GM19043 (cell line): ENCODE measurements around the gene SMG9.

Experiments
- ATAC-seq: cut with Tn5 transposase; IDR thresholded peaks from one replicate; pipeline ENCODE4 v1.9.1; 2021; ENCODE audit warnings: low read depth; ENCODE audit not compliant: unreplicated experiment

Gene SMG9

DNA sequence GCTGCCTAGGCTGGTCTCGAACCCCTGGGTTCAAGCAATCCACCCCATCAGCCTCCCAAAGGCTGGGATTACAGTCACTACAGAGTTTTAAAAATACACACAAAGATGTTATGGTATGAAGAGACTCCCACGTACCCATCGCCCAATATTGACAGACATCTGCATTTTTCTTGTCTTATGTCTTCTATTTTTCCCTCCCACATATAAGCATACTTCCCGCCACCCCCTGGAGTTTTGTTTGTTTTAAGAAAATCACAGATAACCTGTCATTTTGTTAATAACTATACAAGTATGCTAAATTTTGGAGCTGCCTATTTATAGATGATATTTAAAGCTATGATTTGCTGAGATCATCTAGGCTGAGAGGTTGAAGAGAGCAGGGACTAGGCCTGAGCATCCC is 6.2 kb upstream of the SMG9 start:
- ATAC-seq, result no peak

DNA sequence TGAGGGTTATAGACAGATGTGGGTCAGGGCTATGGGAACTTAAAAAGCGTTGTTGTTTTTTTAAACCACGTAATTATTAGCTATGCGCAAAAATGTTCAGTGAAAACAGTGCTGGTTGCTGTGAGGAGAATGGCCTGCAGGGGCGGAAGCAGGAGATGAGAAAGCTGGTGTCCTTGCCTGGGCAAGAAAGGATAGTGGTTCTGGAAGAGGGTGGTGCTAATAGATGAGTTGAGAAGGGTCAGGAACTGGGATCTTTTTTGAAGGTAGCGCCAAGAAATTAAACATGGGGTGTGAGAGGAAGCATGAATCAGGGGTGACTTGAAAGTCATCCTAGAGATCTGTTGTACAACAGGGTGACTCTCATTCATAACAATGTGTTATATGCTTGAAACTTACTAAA is 4.8 kb upstream of the SMG9 start:
- no peak for ATAC-seq

DNA sequence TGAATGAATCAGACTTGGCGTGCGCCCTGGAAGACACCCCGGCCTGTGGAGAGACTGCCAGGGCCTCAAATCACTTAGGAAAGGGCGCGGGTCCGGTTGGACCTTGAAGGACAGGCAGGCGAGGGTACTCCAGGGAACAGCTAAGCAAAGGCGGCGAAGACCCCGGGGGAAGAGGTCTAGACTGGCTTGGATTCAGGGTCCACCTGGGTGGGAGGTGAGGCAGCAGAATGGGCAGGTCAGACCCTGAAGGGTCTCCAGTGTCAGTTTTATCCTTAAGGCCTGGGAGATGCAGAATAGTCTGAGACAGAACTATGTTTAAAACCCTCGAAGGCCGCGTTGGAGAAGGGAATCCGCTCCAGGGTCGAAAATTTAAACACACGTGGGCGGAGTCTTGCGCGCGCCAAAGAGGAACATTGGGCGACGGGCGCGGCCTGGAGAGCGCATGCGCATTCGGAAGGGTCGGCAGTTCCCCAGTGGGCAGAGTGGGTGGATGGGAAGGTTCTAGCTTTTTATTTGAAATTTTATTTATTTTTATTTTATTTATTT is 567 bp upstream of the SMG9 start:
- no peak for ATAC-seq

DNA sequence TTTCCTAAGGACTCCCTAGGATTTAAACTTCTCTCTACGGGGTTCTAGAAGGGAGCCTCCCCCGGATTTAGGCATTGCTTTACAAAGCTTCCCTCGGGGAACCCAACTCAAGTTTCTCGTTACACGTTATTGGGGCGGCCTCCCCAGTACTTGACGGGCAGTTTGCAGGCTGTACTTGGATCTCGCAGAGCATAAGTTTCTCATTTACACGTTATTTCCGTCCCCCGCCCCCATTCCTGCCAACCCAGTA is 584 bp downstream of the SMG9 start:
- no peak for ATAC-seq

DNA sequence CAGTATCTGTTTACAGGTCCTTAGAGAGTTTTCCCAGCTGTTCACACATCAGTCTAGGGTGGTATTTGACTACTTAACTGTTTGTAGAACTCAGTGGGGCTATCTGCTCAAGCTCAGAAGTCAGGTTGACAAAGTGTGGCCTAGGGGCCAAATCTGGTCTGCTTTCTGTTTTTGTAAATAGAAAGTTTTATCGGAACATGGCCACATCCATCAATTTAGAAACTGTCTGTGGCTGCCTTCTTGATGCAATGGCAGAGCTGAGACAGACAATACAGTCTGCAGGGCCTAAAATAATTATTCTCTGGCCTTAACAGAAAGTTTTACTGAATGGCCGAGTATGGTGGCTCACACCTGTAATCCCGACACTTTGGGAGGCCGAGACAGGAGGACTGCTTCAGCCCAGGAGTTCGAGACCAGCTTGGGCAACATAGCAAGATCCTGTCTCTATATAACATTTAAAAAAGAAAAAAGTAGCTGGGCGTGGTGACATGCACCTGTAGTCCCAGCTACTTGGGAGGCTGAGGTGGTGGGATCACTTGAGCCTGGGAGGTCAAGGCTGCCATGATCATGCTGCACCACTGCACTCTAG is 2.4 kb downstream of the SMG9 start:
- no peak for ATAC-seq

DNA sequence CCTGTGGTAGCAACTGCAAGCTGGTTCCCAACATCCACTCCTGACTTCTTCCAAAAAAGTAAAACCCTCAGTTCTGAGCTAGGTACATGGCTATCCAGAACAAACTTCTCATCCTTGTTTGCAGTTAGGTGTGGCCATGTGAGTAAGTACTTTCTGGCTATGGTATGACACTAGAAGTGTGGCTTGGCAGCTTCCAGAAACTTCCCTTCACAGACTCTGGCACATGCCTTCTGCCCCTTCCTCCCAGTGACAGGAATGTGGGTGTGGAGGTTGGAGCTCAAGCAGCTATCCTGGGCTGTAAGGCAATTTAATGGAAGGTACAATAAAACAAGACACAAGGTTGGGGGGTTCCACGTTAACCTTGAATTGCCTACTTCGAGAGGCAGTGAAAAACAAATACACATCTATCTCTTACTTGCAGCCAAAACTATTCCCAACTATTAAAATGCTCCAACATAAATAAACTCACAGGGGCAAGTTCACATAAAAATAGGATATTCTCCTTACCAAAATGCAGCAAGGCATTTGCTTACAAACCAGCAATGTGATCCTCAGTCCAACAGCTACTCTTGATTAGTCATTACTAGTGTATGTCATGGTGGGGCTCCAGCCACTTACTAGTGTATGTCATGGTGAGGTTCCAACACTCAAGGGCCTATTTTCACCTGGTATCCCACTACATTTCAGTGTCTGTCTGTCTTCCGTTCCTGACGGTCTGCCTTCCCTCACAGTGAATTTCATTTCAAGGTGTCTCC is 3.1 kb downstream of the SMG9 start:
- ATAC-seq, result no peak

DNA sequence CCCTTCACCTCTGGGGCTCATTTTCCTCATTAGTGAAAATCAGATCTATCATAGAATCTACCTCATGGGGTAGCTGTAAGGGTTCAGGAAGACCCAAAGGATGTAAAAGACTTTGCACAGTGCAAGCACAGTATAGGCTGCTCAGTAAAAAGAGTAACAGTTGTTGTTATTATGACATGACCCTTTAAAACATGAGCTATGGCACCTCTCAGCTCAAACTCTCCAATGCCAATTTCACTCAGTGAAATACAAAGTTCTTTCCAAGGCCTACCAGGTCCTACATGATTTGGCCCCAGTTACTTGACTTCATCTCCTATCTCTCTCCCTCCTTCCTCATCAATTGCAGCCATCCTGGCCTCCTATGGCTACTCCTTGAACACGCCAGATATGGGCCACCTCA is 4.9 kb downstream of the SMG9 start:
- ATAC-seq, result no peak

DNA sequence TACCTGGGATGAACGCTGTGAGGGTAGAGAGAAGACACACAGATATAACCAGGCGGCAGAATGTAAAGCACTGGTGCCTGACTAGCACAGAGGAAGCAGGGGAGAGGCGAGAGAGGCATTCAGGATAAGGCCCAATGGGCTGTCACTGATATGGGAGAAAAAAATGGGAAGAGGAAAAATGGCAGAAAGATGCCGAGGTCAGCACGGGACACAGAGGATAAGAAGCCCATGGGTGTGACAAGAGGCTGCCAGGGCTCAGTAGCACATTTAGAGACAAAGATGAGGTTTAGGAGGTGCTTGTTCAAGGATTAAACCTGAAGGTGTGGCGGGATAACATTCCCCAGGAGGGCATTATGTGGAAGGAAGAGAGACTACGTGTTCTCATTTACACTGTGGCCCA is 5.6 kb downstream of the SMG9 start:
- no peak for ATAC-seq

DNA sequence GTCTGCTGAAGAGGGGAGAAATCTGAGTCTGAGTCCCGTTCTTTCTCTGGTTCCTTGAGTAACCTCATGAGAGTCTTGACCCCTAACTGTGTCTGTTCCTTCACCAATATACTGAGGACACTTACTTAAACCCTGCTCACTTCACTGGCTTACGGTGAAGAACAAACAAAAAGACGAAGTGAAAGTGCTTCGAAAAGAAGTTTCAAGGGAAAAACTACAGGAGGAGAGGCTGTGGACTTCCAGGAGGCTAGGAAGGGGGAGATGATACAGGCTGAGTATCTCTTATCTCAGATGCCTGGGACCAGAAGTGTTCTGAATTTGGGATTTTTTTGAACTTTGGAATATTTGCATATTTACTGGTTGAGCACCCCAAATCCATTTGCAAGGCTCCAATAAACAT is 6.1 kb downstream of the SMG9 start:
- no peak for ATAC-seq

DNA sequence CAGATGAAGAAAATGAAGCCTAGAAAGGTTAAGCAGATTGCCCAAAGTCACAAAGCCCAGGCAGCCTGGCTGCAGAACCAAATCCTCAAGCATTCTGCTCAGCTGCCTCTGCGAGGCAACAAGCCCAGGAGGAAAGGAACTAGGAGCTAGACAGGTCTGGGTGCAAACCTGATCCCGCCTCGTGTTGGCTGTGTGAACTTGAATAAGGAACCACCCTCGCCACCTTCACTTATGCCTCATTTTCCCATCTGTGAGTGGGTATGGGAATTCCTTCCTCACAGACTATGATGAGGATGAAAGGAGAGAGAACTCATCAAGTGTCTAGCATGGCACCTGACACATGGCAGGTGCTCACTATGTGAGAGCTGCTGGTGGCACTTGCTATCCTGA is 6.6 kb downstream of the SMG9 start:
- ATAC-seq, result no peak

DNA sequence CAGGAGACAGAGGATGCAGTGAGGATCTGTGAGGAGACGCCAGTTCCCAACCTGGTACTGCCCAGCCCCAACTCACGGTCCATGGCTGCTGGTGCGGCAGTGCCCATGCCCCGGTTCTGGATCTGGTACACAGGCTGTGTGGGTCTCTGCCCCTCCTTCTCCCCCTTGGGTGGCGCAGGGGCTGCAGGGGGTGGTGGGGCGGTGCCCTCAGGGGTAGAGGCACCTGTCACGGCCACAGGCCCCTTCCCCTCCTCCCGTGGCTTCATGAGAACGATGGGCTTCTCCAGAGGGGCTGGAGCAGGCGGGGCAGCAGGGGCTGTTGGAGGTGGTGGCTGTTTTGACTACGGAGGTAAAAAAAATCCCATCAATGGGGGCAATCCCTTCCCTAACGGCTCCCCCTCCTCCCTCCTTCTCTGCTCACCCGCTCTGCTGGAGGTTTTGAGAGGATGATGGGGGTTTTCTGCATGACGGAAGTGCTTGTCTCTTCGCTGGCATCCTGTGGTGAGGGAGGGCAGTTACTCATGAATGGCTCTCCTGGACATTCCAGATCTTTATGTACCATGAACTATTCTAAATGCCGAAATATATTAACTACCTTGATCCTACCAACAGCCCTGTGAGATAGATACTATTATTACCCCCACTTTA is 7.1 kb downstream of the SMG9 start:
- ATAC-seq, result no peak

DNA sequence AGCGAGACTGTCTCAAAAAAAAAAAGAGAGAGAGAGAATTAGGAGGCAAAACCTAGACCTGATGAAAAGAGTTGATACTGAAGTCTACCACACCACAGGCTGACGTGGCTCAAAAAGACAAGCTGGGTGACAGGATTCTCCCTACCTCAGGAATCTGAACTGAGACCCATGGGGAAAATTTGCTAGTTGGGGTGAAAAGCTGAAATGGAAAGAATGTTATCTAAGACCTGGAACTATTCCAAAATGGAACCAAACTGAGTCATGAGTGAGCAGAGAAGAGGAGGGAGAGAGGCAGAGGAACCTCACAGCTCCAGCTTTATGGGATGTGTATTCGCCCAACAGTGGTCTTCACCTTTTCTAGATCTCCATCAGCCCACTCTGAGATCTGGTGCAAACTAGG is 11.7 kb downstream of the SMG9 start:
- ATAC-seq, result no peak

DNA sequence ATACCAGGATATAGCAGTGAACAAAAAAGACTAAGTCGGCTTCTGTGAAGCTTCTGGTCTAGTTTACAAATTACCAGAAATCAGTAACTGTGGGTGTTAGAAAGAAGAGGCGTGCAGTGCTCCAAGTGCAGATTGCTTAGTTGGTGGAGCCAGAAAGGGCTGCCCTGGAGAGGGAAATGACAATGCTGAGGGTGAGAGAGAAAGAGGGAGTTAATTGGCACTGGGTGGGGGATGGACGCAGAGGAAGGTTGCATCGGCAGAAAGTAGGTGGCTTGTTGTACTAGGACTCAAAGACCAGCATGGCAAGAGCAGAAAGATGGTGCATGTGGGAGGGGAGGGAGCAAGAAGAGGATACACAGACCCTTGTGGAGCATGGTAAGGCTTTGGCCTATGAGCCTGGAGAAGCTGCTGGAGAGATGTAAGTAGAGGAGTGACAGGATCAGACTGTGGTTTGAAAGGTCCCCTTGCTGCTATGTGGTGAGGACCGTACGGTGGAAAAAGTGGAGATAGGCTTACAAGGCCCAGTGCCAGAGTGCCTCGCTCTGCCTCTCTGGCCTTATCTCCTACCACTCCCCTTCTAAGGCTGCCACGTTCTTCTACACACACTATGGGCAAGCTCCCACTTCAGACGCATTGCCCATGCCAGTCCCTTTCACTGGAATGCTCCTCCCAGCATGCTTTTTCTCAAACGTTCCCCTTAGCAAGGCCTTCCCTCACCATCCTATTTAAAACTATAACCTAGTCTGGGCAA is 13.5 kb downstream of the SMG9 start:
- ATAC-seq, result no peak

DNA sequence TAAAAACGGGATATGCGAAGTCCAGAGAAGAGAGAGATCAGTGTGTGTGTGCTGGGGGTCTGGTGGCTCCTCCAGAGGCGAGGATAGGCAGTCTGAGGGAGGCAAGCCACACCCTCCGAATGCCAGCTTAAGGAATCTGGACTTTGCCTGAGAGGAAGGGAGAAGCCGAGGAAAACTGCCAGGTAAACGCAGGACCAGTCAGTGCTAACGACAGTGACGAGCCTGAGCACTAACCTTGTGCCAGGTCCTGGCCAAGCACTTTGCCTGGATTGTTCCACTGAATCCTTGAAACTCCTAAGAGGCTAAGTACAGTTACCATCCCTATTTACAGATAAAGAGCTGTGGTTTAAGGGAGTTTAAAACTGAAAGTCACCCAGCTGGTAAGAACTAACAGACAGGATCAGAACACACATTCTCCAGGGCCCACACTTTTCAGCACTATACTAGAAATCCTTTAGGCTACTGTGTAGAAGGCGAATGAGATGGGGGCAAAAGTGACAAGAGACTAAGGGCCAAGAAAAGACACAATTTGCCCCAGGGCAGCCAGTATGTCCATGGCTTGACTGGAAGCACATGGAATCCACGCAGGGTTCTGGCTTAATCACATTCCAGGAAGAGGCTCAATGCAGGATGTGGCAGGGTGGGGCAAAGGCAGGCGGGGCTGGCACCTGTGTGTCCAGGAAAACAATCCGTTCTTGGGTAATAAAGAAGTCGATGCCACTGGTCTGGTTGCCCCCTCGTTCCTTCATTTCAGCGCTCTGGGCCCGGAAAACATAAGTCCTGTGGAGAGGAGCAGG is 15.1 kb downstream of the SMG9 start:
- no peak for ATAC-seq

DNA sequence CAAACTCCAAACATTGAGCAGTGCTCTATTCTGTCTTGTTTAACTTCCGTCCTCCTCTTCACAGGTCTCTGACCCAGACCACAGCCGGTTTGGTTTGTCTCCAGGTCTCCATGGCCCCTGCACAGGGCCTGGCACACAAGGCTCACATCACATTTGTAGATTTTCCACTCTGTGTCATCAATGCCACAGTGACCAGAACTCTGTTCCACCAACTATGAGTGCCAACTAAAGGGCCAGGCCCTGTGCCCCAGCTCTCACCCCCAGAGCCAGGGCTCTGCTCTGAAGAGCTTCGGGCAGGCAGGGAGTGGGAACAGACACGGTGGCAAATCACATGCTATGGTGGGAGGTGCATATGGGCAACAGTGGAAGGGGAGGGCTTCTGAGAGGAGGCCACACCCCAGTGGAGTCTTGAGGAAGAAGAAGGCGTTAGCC is 16.0 kb downstream of the SMG9 start:
- no peak for ATAC-seq

DNA sequence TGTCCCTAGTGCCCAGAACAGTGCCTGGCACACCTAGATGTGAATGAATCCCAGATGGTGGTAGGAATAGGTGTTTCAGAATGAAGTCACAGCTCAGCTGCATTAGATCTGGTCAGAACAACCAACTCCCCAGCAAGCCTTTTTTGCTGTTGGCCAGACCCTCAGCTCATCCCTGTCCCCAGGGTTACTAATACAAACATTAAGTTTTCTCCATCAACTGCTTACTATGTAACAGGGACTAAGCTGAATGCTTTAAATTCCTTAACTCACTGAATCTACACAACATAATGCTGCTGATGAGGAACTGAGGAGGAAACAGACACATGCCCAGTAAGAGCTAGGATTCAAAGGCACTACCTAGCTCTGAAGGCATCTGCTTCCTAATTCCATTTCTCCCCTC is 18.8 kb downstream of the SMG9 start:
- no peak for ATAC-seq

DNA sequence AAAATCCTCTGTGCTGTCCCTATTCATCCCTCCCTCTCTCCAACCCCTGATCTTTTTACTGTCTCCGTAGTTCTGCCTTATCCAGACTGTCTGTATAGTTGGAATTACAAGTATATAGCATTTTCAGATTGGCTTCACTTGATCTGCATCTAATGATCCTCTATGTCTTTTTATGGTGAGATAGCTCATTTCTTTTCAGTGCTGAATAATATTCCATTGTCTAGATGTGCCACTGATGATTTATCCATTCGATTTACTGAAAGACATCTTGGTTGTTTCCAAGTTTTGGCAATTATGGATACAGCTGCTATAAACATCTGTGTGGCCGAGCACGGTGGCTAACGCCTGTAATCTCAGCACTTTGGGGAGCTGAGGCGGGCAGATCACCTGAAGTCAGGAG is 19.7 kb downstream of the SMG9 start:
- ATAC-seq, result no peak

DNA sequence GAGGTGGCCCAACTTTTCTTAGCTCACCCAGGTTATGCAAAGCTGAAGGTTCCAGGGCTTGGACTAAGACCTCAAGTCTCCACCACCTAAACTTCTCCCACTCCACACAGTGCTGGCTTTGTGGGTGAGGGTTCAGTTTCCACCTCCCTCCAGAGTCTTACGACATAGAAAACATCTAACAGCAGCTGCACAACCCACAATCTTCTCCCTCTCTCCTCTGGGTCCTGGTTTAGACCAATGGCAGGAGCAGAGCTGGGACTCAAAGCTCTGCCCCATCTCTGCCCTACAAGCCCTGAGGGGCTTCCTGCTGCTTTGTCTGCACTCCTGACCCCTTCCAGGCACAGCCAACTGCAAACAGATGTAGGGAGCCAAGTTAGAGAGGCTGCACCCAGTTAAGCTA is 22.9 kb downstream of the SMG9 start:
- no peak for ATAC-seq

DNA sequence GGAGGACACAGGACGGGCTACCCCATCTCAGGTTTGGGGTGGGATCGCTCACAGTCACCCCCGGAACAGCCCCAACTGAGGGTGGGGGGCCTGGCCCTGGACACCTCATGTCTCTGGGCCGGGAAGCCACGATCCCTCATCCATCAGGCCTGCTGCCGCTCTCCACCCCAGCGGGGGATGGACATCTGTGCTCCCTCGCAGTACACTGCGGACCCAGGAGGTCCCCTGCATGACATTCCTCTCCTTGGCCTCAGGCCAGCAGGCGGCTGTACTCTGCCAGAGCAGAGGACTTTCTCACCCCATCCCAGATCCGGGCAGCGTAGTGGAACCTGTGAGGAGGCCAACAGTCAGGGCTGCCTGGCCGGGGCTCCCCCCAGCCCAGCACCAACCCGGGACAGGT is 23.4 kb downstream of the SMG9 start:
- ATAC-seq, result no peak

DNA sequence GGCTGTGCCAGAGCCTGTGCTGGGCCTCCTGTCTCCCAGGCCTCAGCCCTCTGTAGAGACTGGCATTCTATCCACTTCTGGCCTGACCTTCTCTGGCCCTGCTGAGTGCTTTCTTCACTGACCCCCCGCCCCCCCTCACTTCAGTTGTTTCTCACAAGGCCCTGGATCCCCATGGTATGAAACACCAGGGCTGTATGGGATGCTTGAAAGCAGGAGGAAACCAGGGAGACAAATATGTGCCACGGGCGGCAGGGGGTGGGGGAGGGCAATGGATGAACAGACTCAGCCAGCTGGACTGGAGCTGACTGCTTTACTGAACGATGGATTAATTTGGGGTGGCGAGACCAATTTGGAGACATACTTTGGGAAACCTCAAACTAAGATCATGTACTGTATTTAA is 24.8 kb downstream of the SMG9 start:
- ATAC-seq, result no peak

DNA sequence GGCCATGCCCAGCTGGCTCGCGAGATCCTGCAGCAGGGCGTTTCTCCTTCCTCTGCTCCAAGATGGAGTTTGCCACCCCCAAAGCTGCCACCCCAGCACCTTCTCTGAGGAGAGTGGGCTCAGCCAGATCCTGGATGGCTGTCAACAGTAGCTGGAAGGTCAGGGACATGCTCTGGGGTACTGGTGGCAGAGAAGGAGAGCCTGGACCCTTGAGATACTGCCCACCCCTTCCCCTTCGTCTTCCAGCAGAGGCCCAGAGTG is 27.2 kb downstream of the SMG9 start:
- no peak for ATAC-seq
